Sigmoid colon (tissue), 4 donors: ENCODE data around the gene PTCRA.

Experiments
- CTCF ChIP-seq, 4 experiments: fragments of 450-650 bp in 3 of 4; fragments of 200-600 bp in 1 of 4; IDR thresholded peaks; one replicate each; pipeline ENCODE4 v1.5.1; 2016 to 2019; ENCODE audit warnings: antibody characterized with exemption in 4 of 4, mild to moderate bottlenecking in 3 of 4, moderate library complexity in 2 of 4
- POLR2A ChIP-seq, 2 donors: fragments of 450-650 bp; IDR thresholded peaks; one replicate each; pipeline ENCODE4 v1.6.1; 2016; ENCODE audit warnings: antibody characterized with exemption in 2 of 2, mild to moderate bottlenecking in 2 of 2, moderate library complexity in 2 of 2
- POLR2AphosphoS5 ChIP-seq, 4 donors: sonication (generic); formaldehyde crosslinking; IDR thresholded peaks; one replicate each; pipeline ENCODE4 v1.6.1; 2017; ENCODE audit warnings: antibody characterized with exemption in 4 of 4

- no peak for TF ChIP-seq POLR2A (IDR thresholded peaks at IDR 0.05)
- TF ChIP-seq CTCF (IDR thresholded peaks at IDR 0.05) = no peak
- no peak for TF ChIP-seq POLR2AphosphoS5 (IDR thresholded peaks at IDR 0.05)
Observed at GRCh38 chr6:42923666-42924065, 7.8 kb downstream of the PTCRA start.
